Ramos (cell line): Measurements from ENCODE around the gene C18orf63.
"Not testable (repeated sequence)": the region's sequence is repeated elsewhere in the genome, so short reads cannot be mapped to it uniquely, and the experiment has no call there.

Source experiments
- in situ Hi-C: fragments of 300-500 bp; cut with MboI; formaldehyde crosslinking; loops from one replicate; pipeline ENCODE4 v1.14.3; 2022; ENCODE audit warnings: low sequenced_read_pairs; ENCODE audit not compliant: unreplicated experiment

C18orf63 gene

GRCh38 chr18:74285583-74285982 lies 30.1 kb upstream of the C18orf63 start:
- in situ Hi-C loops = not testable (repeated sequence)

- in situ Hi-C loops = no loop called here
Observed at GRCh38 chr18:74286106-74286855, 29.4 kb upstream of the C18orf63 start.

- in situ Hi-C loops = no loop called here
Observed at GRCh38 chr18:74286856-74287255, 28.8 kb upstream of the C18orf63 start.

- in situ Hi-C loops = no loop called here
Observed at GRCh38 chr18:74288041-74288440, 27.6 kb upstream of the C18orf63 start.

- in situ Hi-C loops = no loop called here
Observed at GRCh38 chr18:74288730-74289129, 26.9 kb upstream of the C18orf63 start.

- in situ Hi-C loops = no loop called here
Observed at GRCh38 chr18:74289137-74289536, 26.5 kb upstream of the C18orf63 start.

GRCh38 chr18:74290021-74290420 lies 25.6 kb upstream of the C18orf63 start:
- in situ Hi-C loops = no loop called here

- in situ Hi-C loops = no loop called here
Observed at GRCh38 chr18:74290794-74291471, 24.7 kb upstream of the C18orf63 start.

- in situ Hi-C loops = no loop called here
Observed at GRCh38 chr18:74291472-74291770, 24.2 kb upstream of the C18orf63 start.

GRCh38 chr18:74291771-74292540 lies 23.7 kb upstream of the C18orf63 start, which contains the start of gene CYB5A:
TSS of gene CYB5A (minus strand) at chr18:74291963. CDS start at chr18:74291875, 88 bp downstream.
- in situ Hi-C loops = no loop called here

GRCh38 chr18:74292541-74292858 lies 23.1 kb upstream of the C18orf63 start:
- in situ Hi-C loops = no loop called here

GRCh38 chr18:74292982-74293381 lies 22.7 kb upstream of the C18orf63 start:
- in situ Hi-C loops = not testable (repeated sequence)

- in situ Hi-C loops = no loop called here
Observed at GRCh38 chr18:74294526-74294925, 21.1 kb upstream of the C18orf63 start.

GRCh38 chr18:74299162-74299561 lies 16.5 kb upstream of the C18orf63 start:
- in situ Hi-C loops = no loop called here

- in situ Hi-C loops = no loop called here
Observed at GRCh38 chr18:74299746-74300145, 15.9 kb upstream of the C18orf63 start.

GRCh38 chr18:74303306-74303705 lies 12.3 kb upstream of the C18orf63 start:
- in situ Hi-C loops = no loop called here

GRCh38 chr18:74303936-74304335 lies 11.7 kb upstream of the C18orf63 start:
- in situ Hi-C loops = no loop called here

- in situ Hi-C loops = no loop called here
Observed at GRCh38 chr18:74310411-74310810, 5.2 kb upstream of the C18orf63 start.

GRCh38 chr18:74311000-74311399 lies 4.6 kb upstream of the C18orf63 start:
- in situ Hi-C loops = no loop called here

GRCh38 chr18:74314759-74315463 lies 728 bp upstream of the C18orf63 start:
- in situ Hi-C loops = no loop called here
